Measurements from ENCODE around the gene TMCC2. TPM values are rescaled to one million over a fixed set of nuclear protein-coding genes. Genes with fewer than 3 reads are reported as not detected.

Gene TMCC2
- total RNA-seq, 1 experiment from 2014 or later: 2.7 TPM

GRCh38 chr1:205268846-205269680, 41.3 kb downstream of the TMCC2 start:
- TF ChIP-seq EGR1 (IDR thresholded peaks at IDR 0.05; ENCODE audit: low read depth): no peak
- TF ChIP-seq FOSL1 (IDR thresholded peaks at IDR 0.05; ENCODE audit: low read depth): no peak
- no peak for TF ChIP-seq SRF (IDR thresholded peaks at IDR 0.05; ENCODE audit: low read depth)
- TF ChIP-seq YY1 (IDR thresholded peaks at IDR 0.05; ENCODE audit: extremely low read depth, insufficient replicate concordance, low read depth, low read length): no peak
- TF ChIP-seq TCF7L2 (IDR thresholded peaks at IDR 0.05; ENCODE audit: borderline replicate concordance, extremely low read depth, insufficient read depth, insufficient read length): no peak
- no peak for TF ChIP-seq MAX (IDR thresholded peaks at IDR 0.05)
- TF ChIP-seq CBX3 (IDR thresholded peaks at IDR 0.05; ENCODE audit: low read depth): no peak
- no peak for TF ChIP-seq REST (IDR thresholded peaks at IDR 0.05; ENCODE audit: low read depth)
- no peak for TF ChIP-seq EZH2phosphoT487 (IDR thresholded peaks at IDR 0.05; ENCODE audit: borderline replicate concordance)
- TF ChIP-seq POLR2AphosphoS5 (IDR thresholded peaks at IDR 0.05; ENCODE audit: low read depth, low read length): no peak
- no peak for TF ChIP-seq JUND (IDR thresholded peaks at IDR 0.05)
- no peak for TF ChIP-seq POLR2A (IDR thresholded peaks at IDR 0.05; ENCODE audit: borderline replicate concordance, extremely low read depth, insufficient read depth, insufficient read length)
- TF ChIP-seq ZBTB33 (IDR thresholded peaks at IDR 0.05; ENCODE audit: extremely low read depth, insufficient replicate concordance, low read length): no peak
- no peak for TF ChIP-seq ZFX (IDR thresholded peaks at IDR 0.05)
- TF ChIP-seq CEBPB (IDR thresholded peaks at IDR 0.05; ENCODE audit: low read depth): no peak
- TF ChIP-seq ATF3 (IDR thresholded peaks at IDR 0.05): no peak
- no peak for TF ChIP-seq SIN3A (IDR thresholded peaks at IDR 0.05; ENCODE audit: low read depth)
- no peak for TF ChIP-seq ZNF274 (IDR thresholded peaks at IDR 0.05; ENCODE audit: low read depth, low read length)
- no peak for TF ChIP-seq CTCF (IDR thresholded peaks at IDR 0.05 in 2 of 3, conservative IDR thresholded peaks at IDR 0.05 in 1 of 3; ENCODE audit: borderline replicate concordance in 1 of 3, insufficient read depth in 1 of 3, low read depth in 2 of 3, low read length in 2 of 3)
- POLR2A ChIA-PET: no interaction called here

More at GRCh38 chr1:205268846-205269680, 41.3 kb downstream of the TMCC2 start:
- Histone ChIP-seq H3K27ac (ENCODE audit: low read depth, low read length) (no peak overlapping the region), H3K27me3 (ENCODE audit: insufficient read depth, low read length) (no peaks in the 10 kb centered on the region), H3K4me3 (replicated peaks in 1 of 2; ENCODE audit: low read depth in 1 of 2, low read length in 2 of 2) (no peak overlapping the region), H3K9me3 (ENCODE audit: control insufficient read depth in 1 of 2, insufficient read depth in 1 of 2, low read depth in 1 of 2, low read length in 2 of 2) (no peaks in the 10 kb centered on the region), H3K4me2 (ENCODE audit: low read length) (no peak overlapping the region), H3K36me3 (ENCODE audit: control insufficient read depth in 1 of 2, insufficient read depth in 2 of 2, low read length in 2 of 2) (no peaks in the 10 kb centered on the region), H3K9ac (ENCODE audit: low read length) (no peak overlapping the region), H3K4me1 (ENCODE audit: control insufficient read depth in 1 of 2, insufficient read depth in 2 of 2, low read length in 2 of 2) (peaks cover 24 to 54% of the 10 kb centered on the region in 2 experiments), H2AFZ (ENCODE audit: low read depth, low read length, poor library complexity, severe bottlenecking) (no peak overlapping the region), H3K9me2 (ENCODE audit: insufficient read depth) (no peaks in the 10 kb centered on the region), H4K20me1 (ENCODE audit: insufficient read depth) (no peaks in the 10 kb centered on the region), H3K79me2 (ENCODE audit: insufficient read depth, low read length) (no peaks in the 10 kb centered on the region)
- DNase-seq (ENCODE audit: low read depth, low spot score) (no peak), ATAC-seq (no peak)
- intact Hi-C loops (cut with micrococcal nuclease): no loop called here
- RAD21 ChIA-PET (ENCODE audit: low non-redundant PET in 1 of 2, low total read pairs in 2 of 2, uncharacterized antibody in 2 of 2, unreplicated experiment in 2 of 2): no interaction called here
- CTCF ChIA-PET: interaction anchor here (1.1 to 9.3 kb wide), 2 partner anchors 55 to 56 kb away, joined by 5 to 397 read pairs; partner anchors contain the start of gene NUAK2
- no TSS peak for BruUV-seq (replicated peaks)
